ENCODE results near the gene GPC6. TPM values are rescaled to one million over a fixed set of nuclear protein-coding genes. Genes with fewer than 3 reads are reported as not detected.

GPC6 gene
- total and polyA plus RNA-seq, 2 donors (not counting 3 experiments of a cell fraction or from before 2014, with no cell fraction given): 0.01 TPM; not detected in 1

GRCh38 chr13:93368718-93369117, 142.1 kb downstream of the GPC6 start:
- intact Hi-C loops (cut with micrococcal nuclease): no loop called here
- POLR2A ChIA-PET: no interaction called here
- no peak for FAIRE-seq

DNA sequence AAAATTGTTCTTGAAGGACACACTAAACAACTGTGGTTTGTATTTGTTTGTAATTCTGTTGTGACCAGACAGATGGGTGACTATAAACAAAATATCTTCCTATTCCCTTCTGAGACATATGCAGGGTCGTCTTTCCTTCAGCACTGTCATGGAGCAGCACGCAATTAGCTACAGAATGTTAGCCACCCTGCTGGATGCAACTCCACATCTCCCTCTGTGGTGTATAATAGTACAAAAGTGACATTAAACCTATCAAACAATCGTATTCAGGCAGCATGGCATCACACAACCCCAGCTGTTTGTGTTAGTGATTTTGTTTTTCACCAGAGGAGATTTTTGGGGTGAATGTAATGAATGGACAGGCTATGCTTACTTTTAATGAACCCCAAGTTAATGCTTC, 146.2 kb downstream of the GPC6 start:
- Histone ChIP-seq H3K79me2 (ENCODE audit: control insufficient read depth, insufficient read depth, low read length) (no peaks in the 10 kb centered on the region), H3K4me3 (replicated peaks in 1 of 3; ENCODE audit: insufficient read depth in 1 of 3, low read depth in 1 of 3, low read length in 3 of 3) (no peak overlapping the region), H3K9me3 (replicated peaks; ENCODE audit: control insufficient read depth, insufficient read depth, low read length) (peaks cover 10% of the 10 kb centered on the region), H3K9ac (replicated peaks; ENCODE audit: extremely low read depth, insufficient read depth, low read length) (no peak overlapping the region), H3K4me2 (ENCODE audit: insufficient read depth, low read length) (no peak overlapping the region), H4K20me1 (replicated peaks; ENCODE audit: control insufficient read depth, extremely low read depth, insufficient read depth, low read length) (no peaks in the 10 kb centered on the region), H3K36me3 (ENCODE audit: control insufficient read depth in 2 of 2, extremely low read depth in 1 of 2, insufficient read depth in 2 of 2, low read length in 2 of 2) (no peaks in the 10 kb centered on the region), H3K27me3 (ENCODE audit: control insufficient read depth in 2 of 2, insufficient read depth in 2 of 2, low read length in 2 of 2) (no peaks in the 10 kb centered on the region), H3K4me1 (ENCODE audit: control insufficient read depth, extremely low read depth, insufficient read depth, low read length) (no peaks in the 10 kb centered on the region), H3K9me1 (replicated peaks; ENCODE audit: control insufficient read depth, extremely low read depth, insufficient read depth, low read length) (no peaks in the 10 kb centered on the region), H2AFZ (ENCODE audit: low read depth, low read length) (no peak overlapping the region), H3K27ac (ENCODE audit: insufficient read depth, low read depth, low read length) (no peak overlapping the region)
- ChIA-PET CTCF (no interaction called here), POLR2A (no interaction called here)
- TF ChIP-seq EZH2 (IDR thresholded peaks at IDR 0.05; ENCODE audit: borderline replicate concordance, low read depth, low read length, severe bottlenecking): no peak
- TF ChIP-seq POLR2AphosphoS5 (IDR thresholded peaks at IDR 0.05; ENCODE audit: insufficient read depth, low read depth, low read length): no peak
- TF ChIP-seq GATA2 (IDR thresholded peaks at IDR 0.05; ENCODE audit: insufficient read depth, insufficient read length, low read depth, low read length): no peak
- dilution Hi-C loops (cut with MboI; ENCODE audit: extremely low pct_ligation_motif_present, low sequenced_read_pairs): no loop called here
- no TSS peak for BruUV-seq (replicated peaks)
- FAIRE-seq (no peak), DNase-seq (ENCODE audit: low read depth, low spot score) (no peak)
- intact Hi-C loops (cut with micrococcal nuclease): no loop called here

More at GRCh38 chr13:93368718-93369117, 142.1 kb downstream of the GPC6 start:
- dilution Hi-C loops (cut with MboI; ENCODE audit: extremely low pct_ligation_motif_present, low sequenced_read_pairs): no loop called here
- Histone ChIP-seq H3K27me3 (ENCODE audit: control insufficient read depth in 2 of 2, insufficient read depth in 2 of 2, low read length in 2 of 2) (no peaks in the 10 kb centered on the region), H3K79me2 (ENCODE audit: control insufficient read depth, insufficient read depth, low read length) (no peaks in the 10 kb centered on the region), H3K9ac (replicated peaks; ENCODE audit: extremely low read depth, insufficient read depth, low read length) (no peak overlapping the region), H3K27ac (ENCODE audit: insufficient read depth, low read depth, low read length) (no peak overlapping the region), H2AFZ (ENCODE audit: low read depth, low read length) (no peak overlapping the region), H3K9me3 (replicated peaks; ENCODE audit: control insufficient read depth, insufficient read depth, low read length) (peaks cover 8% of the 10 kb centered on the region), H3K9me1 (replicated peaks; ENCODE audit: control insufficient read depth, extremely low read depth, insufficient read depth, low read length) (no peaks in the 10 kb centered on the region), H3K36me3 (ENCODE audit: control insufficient read depth in 2 of 2, extremely low read depth in 1 of 2, insufficient read depth in 2 of 2, low read length in 2 of 2) (no peaks in the 10 kb centered on the region), H3K4me1 (ENCODE audit: control insufficient read depth, extremely low read depth, insufficient read depth, low read length) (no peaks in the 10 kb centered on the region), H3K4me2 (ENCODE audit: insufficient read depth, low read length) (no peak overlapping the region), H3K4me3 (replicated peaks in 1 of 3; ENCODE audit: insufficient read depth in 1 of 3, low read depth in 1 of 3, low read length in 3 of 3) (no peak overlapping the region), H4K20me1 (replicated peaks; ENCODE audit: control insufficient read depth, extremely low read depth, insufficient read depth, low read length) (no peaks in the 10 kb centered on the region)
- CTCF ChIA-PET: no interaction called here
- DNase-seq (ENCODE audit: low read depth, low spot score): no peak
- TF ChIP-seq POLR2AphosphoS5 (IDR thresholded peaks at IDR 0.05; ENCODE audit: insufficient read depth, low read depth, low read length): no peak
- no peak for TF ChIP-seq FOS (IDR thresholded peaks at IDR 0.05; ENCODE audit: borderline replicate concordance, insufficient read depth, low read length)
- no peak for TF ChIP-seq JUN (IDR thresholded peaks at IDR 0.05; ENCODE audit: borderline replicate concordance, insufficient read depth, insufficient read length, low read depth)
- BruUV-seq (replicated peaks): no TSS peak

All from endothelial cell of umbilical vein (primary cell).